ENCODE measurements around the gene ATG3.

DNA sequence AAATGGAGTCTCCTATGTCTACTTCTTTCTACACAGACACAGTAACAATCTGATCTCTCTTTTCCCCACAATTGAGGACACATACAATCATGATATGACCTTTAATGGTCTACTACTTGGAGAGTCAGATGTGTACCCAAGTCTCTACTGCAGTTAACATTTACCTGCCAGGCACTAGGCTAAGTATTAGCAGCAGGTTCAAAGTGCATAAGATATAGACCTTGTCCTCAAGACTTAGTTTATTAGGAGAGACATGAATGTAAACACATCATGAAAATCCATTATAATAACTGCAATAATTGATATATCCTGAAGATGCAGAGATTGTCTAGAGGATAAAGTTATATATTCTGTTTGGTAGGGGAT lies 3.2 kb upstream of the ATG3 start:
- TF ChIP-seq EZH2 (IDR thresholded peaks at IDR 0.05; ENCODE audit: borderline replicate concordance, low read depth, low read length, severe bottlenecking) = no peak
- TF ChIP-seq, protein P1, sequence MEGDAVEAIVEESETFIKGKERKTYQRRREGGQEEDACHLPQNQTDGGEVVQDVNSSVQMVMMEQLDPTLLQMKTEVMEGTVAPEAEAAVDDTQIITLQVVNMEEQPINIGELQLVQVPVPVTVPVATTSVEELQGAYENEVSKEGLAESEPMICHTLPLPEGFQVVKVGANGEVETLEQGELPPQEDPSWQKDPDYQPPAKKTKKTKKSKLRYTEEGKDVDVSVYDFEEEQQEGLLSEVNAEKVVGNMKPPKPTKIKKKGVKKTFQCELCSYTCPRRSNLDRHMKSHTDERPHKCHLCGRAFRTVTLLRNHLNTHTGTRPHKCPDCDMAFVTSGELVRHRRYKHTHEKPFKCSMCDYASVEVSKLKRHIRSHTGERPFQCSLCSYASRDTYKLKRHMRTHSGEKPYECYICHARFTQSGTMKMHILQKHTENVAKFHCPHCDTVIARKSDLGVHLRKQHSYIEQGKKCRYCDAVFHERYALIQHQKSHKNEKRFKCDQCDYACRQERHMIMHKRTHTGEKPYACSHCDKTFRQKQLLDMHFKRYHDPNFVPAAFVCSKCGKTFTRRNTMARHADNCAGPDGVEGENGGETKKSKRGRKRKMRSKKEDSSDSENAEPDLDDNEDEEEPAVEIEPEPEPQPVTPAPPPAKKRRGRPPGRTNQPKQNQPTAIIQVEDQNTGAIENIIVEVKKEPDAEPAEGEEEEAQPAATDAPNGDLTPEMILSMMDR (IDR thresholded peaks at IDR 0.05; ENCODE audit: borderline replicate concordance, extremely low read depth, low read length, poor library complexity, severe bottlenecking) = no peak
